HPDE6-E6E7 (cell line): Measurements from ENCODE around the gene OPRD1.

Experiments used
- DNase-seq: peaks from one replicate; pipeline ENCODE4 v3.0.0; 2011; ENCODE audit warnings: missing footprints; ENCODE audit errors: extremely low spot score

OPRD1 gene

GRCh38 chr1:28909198-28909597 is 97.2 kb downstream of the OPRD1 start:
- DNase-seq, result no peak

GRCh38 chr1:28910379-28911115 is 98.6 kb downstream of the OPRD1 start:
- DNase-seq, result no peak

- no peak for DNase-seq
Observed at GRCh38 chr1:28913786-28914227, 101.8 kb downstream of the OPRD1 start.

GRCh38 chr1:28914228-28915030 is 102.5 kb downstream of the OPRD1 start, which contains the start of gene EPB41:
Gene EPB41 (plus strand): TSS chr1:28914569. CDS start chr1:28987438, 72,869 bp downstream.
- peak; percentile 88 for DNase-seq

- DNase-seq, result peak; percentile 14
Observed at GRCh38 chr1:28915031-28915895, 103.3 kb downstream of the OPRD1 start.

GRCh38 chr1:28917757-28918118 is 105.8 kb downstream of the OPRD1 start:
- DNase-seq, result no peak
